AG09319 (cell line): ENCODE results near the gene TIMMDC1.

Source experiments
- DNase-seq: peaks from one replicate; pipeline ENCODE4 v3.0.0-alpha.2; 2010; ENCODE audit warnings: low read depth; ENCODE audit errors: extremely low read depth
- TF ChIP-seq, protein P1 (sequence below): IDR thresholded peaks from 2 replicates; pipeline ENCODE4 v1.5.1; 2011; ENCODE audit warnings: low read depth, mild to moderate bottlenecking, inconsistent platforms, low read length, moderate library complexity

TIMMDC1 gene

DNA sequence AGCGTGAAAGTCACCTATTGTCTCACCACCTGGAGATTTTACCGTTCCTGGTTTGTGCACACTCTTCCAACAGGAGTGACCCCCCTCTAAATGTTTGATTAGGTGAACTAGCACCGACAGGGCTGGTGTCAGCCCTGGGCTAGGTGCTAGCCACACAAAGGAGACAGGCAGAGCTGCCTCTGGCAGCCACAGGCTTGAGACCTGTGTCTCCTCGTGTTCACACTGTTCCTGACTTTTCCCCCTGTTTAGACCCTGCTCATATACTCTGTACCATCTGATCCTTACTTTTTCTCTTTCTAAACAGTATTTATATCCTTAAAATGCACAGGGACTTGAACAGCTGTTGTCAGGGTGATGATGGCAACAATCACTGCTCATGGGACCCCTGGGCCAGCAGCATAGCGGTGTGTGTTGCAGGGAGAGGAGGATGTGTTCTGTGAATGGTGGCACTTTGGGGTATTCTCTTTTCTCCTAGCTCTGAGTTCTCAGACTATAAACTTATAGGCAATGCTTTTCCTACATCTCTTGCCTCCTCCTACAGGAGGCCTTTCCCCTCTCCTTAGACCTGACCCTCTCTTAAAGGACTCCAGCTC lies 55.6 kb downstream of the TIMMDC1 start:
- no peak for DNase-seq
- TF ChIP-seq, protein P1, sequence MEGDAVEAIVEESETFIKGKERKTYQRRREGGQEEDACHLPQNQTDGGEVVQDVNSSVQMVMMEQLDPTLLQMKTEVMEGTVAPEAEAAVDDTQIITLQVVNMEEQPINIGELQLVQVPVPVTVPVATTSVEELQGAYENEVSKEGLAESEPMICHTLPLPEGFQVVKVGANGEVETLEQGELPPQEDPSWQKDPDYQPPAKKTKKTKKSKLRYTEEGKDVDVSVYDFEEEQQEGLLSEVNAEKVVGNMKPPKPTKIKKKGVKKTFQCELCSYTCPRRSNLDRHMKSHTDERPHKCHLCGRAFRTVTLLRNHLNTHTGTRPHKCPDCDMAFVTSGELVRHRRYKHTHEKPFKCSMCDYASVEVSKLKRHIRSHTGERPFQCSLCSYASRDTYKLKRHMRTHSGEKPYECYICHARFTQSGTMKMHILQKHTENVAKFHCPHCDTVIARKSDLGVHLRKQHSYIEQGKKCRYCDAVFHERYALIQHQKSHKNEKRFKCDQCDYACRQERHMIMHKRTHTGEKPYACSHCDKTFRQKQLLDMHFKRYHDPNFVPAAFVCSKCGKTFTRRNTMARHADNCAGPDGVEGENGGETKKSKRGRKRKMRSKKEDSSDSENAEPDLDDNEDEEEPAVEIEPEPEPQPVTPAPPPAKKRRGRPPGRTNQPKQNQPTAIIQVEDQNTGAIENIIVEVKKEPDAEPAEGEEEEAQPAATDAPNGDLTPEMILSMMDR: no peak

DNA sequence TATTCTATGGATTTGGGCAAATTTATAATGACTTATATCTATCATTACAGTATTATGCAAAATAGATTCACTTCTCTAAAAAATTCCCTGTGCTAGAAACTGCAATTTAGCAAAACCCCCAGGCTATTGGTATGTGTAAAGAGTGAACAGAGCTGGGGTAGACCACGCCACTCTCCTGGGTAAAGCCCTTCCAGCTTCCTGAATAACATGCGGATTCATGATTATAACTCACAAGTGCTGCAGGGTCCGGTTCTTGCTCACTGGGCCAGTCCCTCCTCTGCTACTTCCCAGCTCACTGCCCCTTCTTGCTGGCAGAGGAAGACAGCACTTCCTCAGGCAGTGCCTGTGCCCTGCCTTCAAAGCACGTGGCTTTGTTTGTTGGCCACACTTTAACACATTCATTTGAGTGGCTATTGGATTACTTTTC lies 57.0 kb downstream of the TIMMDC1 start:
- TF ChIP-seq, protein P1: no peak
- no peak for DNase-seq

DNA sequence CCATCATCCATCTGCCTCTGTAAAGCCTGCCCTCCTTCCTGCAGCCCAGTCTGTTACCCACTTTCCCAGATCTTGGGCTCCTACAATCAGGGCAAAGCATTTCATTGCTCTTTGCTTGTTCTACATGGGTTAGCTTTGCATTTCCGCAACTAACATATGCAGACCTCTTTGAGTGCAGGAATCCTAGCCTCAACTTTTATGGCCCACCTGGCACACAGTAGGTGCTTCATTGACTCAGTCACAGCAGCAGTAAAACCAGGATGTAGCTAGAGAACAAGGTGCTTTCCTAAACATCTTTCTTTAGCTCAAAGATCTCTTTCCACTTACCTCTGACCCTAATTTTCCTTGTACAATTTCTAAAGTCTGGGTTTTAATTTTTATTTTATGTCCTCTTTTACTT lies 57.6 kb downstream of the TIMMDC1 start:
- DNase-seq: no peak
- TF ChIP-seq, protein P1: no peak

DNA sequence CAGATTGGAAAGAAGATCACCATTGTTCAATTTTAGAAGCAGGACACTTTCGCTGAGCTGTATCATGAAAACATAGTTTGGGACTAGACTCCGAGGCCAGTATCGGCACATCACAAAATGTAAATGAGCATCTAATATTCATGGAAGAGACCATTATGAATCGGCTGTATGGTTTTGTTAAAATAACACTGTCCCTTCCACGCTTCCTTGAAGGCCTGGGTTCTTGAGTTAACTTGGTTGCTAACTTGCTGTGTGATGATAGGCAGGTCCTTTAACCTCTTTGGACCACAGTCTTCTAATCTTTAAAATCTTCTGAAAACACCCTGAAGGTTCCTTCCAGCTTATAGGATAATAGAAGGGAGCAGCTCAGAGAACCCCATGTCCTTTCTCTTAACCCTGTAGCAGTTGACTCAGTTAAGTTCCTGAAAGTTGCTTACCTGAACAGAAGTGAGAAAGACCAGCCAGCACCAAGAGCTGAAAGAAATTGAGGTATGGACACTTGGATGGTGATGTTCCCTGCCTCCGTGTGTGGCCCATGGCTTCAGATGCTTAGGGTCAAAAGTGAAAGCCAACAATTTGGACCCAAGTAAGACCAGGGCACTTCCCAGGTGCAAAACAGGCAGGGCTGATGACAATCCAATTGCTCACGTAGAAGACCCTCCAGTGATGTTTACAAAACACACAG lies 59.0 kb downstream of the TIMMDC1 start:
- DNase-seq: no peak
- TF ChIP-seq, protein P1: no peak

DNA sequence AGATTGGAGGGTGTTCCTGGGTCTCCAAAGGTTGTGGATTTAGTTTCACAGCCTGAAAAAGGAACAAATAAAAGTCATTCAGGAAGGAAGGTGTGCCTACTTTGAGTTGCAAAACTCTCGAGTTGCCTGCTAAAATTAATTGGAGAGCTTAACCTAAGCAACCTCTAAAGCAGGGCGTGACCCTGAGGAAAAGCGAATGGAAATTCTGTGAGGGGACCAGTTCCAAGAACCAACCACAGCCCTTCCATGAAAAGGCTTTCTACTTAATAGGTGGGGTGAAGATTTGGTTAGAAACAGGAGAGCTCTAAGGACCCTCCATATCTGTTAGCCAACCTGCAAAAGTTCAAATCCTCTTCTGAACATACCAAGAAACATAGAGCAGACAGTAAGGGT lies 59.5 kb downstream of the TIMMDC1 start:
- TF ChIP-seq, protein P1: no peak
- DNase-seq: no peak

DNA sequence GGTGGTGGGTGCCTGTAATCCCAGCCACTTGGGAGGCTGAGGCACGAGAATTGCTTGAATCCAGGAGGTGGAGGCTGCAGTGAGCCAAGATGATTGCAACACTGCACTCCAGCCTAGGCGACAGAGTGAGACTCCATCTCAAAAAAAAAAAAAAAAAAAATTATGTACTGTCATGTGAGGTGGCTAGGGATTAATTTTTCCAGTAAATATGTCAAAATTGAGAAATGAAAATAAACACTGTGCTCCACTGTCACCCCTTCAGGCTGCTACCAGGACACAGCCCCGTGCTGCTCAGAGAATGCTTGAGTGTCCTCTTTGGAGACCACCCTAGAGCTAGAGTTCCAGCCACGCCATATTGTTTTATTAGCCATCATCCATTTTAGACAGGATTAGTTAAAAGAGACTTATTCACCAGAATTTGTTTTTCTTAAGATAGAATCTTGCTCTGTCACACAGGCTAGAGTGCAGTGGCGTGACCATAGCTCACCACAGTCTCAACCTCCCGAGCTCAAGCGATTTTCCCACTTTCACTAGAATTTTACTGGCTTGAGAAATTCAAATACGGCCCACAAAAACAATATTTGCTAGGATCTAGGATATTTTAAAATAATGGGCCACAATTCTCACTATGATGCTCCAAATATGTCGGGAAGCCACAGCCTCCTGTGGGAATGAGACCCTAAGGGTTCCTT lies 60.4 kb downstream of the TIMMDC1 start:
- TF ChIP-seq, protein P1: no peak
- no peak for DNase-seq

DNA sequence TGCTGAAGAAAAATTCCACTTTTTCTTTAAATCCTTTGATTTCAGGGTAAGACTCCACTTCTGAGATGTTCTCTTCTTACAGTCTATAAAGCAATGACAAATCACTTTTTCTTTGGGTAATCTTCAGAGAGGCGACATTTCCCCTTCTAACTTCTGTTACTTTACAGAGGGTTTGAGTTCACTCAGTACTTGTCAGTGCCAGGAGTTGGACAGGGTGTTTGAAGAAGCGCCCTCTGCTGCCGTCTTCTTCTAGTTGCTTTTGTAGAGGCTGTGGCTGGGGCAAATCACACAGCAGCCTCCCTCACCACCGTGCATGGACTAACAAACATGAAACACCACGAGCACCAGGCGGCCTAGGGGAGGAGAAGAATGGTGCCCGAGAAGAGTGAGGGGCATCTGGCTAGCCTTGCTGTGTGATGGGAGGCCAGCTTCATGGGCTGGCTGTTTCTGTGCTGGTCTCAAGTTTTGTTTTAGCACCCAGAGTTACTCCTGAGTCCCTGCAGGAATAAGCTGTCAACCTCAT lies 61.2 kb downstream of the TIMMDC1 start, which contains the start of gene CD80:
CD80 (minus strand) TSS at position 174 of the 523 bp plus-strand sequence. CDS start 1,886 bp downstream, outside the sequence.
- TF ChIP-seq, protein P1: peak; percentile 46
- DNase-seq: peak; percentile 10
